Activated CD8-positive, alpha-beta T cell treated with anti-CD3 and anti-CD28 coated beads for 36 hours (primary cell): Measurements from ENCODE around the gene GPR26. TPM values are rescaled to one million over a fixed set of nuclear protein-coding genes. Genes with fewer than 3 reads are reported as not detected.

Experiments used
- ATAC-seq: fragments of 200-7000 bp; cut with Tn5 transposase; one replicate; pipeline ENCODE4 v1.10.0; 2021; ENCODE audit warnings: mild to moderate bottlenecking, moderate library complexity
- CTCF ChIA-PET: fragments of 350-600 bp; sonication (Branson Sonifier 250); formaldehyde crosslinking; loops from one replicate; lab custom pipeline; 2021; ENCODE audit warnings: antibody characterized with exemption; lab: Charles Lee
- POLR2A ChIA-PET: fragments of 350-600 bp; sonication (Branson Sonifier 250); formaldehyde crosslinking; loops from one replicate; lab custom pipeline; 2021; ENCODE audit warnings: antibody characterized with exemption; lab: Charles Lee
- DNase-seq: peaks from one replicate; pipeline ENCODE4 v3.0.0-alpha.2; 2020
- H3K27ac Mint-ChIP-seq: one replicate; pipeline ENCODE4 v1.8.0; 2021; ENCODE audit warnings: mild to moderate bottlenecking, mixed read lengths
- H3K27me3 Mint-ChIP-seq: one replicate; pipeline ENCODE4 v1.8.0; 2021; ENCODE audit warnings: mixed read lengths
- H3K36me3 Mint-ChIP-seq: one replicate; pipeline ENCODE4 v1.8.0; 2021; ENCODE audit warnings: low read depth, mixed read lengths
- H3K4me1 Mint-ChIP-seq: one replicate; pipeline ENCODE4 v1.8.0; 2021; ENCODE audit warnings: low read depth, mixed read lengths
- H3K4me3 Mint-ChIP-seq: one replicate; pipeline ENCODE4 v1.8.0; 2021; ENCODE audit warnings: mild to moderate bottlenecking, moderate library complexity, mixed read lengths
- H3K9me3 Mint-ChIP-seq: one replicate; pipeline ENCODE4 v1.8.0; 2021; ENCODE audit warnings: mixed read lengths
- intact Hi-C: fragments of 100-400 bp; cut with micrococcal nuclease; formaldehyde crosslinking; loops from one replicate; pipeline ENCODE4 v1.10.0; 2022
- total RNA-seq, 2 experiments: library from RNA; stranded (reverse); gene quantifications; one replicate each; pipeline ENCODE4 v1.2.3, GENCODE V29; 2021
- TF ChIP-seq, protein P1 (sequence below): fragments of 200-600 bp; IDR thresholded peaks from one replicate; pipeline ENCODE4 v1.8.0; 2022; ENCODE audit warnings: antibody characterized with exemption, mild to moderate bottlenecking

The GPR26 gene
- total RNA-seq, 2 experiments from 2014 or later: not detected

- ATAC-seq (no peak), DNase-seq (no peak)
- no peak overlapping the region for H3K27ac Mint-ChIP-seq
- TF ChIP-seq, protein P1, sequence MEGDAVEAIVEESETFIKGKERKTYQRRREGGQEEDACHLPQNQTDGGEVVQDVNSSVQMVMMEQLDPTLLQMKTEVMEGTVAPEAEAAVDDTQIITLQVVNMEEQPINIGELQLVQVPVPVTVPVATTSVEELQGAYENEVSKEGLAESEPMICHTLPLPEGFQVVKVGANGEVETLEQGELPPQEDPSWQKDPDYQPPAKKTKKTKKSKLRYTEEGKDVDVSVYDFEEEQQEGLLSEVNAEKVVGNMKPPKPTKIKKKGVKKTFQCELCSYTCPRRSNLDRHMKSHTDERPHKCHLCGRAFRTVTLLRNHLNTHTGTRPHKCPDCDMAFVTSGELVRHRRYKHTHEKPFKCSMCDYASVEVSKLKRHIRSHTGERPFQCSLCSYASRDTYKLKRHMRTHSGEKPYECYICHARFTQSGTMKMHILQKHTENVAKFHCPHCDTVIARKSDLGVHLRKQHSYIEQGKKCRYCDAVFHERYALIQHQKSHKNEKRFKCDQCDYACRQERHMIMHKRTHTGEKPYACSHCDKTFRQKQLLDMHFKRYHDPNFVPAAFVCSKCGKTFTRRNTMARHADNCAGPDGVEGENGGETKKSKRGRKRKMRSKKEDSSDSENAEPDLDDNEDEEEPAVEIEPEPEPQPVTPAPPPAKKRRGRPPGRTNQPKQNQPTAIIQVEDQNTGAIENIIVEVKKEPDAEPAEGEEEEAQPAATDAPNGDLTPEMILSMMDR: no peak
- no peaks in the 10 kb centered on the region for H3K36me3 Mint-ChIP-seq
- no peaks in the 10 kb centered on the region for H3K4me1 Mint-ChIP-seq
- POLR2A ChIA-PET: no interaction called here
- intact Hi-C loops: no loop called here
- H3K9me3 Mint-ChIP-seq: no peaks in the 10 kb centered on the region
- peaks cover 15% of the 10 kb centered on the region for H3K27me3 Mint-ChIP-seq
- no peak overlapping the region for H3K4me3 Mint-ChIP-seq
- CTCF ChIA-PET: no interaction called here
These were observed 27.0 kb upstream of the GPR26 start for GRCh38 chr10:123639131-123639530.

- DNase-seq (no peak), ATAC-seq (no peak)
- Mint-ChIP-seq H3K4me1 (no peaks in the 10 kb centered on the region), H3K27ac (no peak overlapping the region), H3K27me3 (peaks cover 16% of the 10 kb centered on the region), H3K36me3 (no peaks in the 10 kb centered on the region), H3K9me3 (no peaks in the 10 kb centered on the region), H3K4me3 (no peak overlapping the region)
- ChIA-PET CTCF (no interaction called here), POLR2A (no interaction called here)
- TF ChIP-seq, protein P1: no peak
- intact Hi-C loops: no loop called here
These were observed 26.1 kb upstream of the GPR26 start for GRCh38 chr10:123640016-123640535.

DNA sequence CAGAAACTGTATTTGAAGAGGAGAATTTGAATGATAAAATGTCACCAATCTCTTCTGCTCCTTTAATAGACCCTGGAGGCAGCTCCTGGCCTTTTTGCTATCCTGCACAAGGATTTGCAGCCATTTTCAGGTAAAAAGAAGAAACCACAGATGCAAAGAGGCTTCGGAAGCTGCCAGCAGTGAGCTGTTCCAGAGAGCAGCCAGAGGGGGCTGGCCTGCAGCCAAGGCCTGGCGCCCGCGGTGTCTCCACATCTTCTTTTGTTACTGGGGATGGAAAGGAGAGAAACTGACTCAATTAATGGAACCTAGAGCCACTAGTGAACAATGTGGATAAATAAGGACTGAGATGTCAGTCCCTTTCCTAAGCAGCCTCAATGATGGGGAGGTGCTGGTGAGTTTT is 23.9 kb upstream of the GPR26 start:
- Mint-ChIP-seq H3K27me3 (peaks cover 19% of the 10 kb centered on the region), H3K4me3 (no peak overlapping the region), H3K9me3 (no peaks in the 10 kb centered on the region), H3K36me3 (no peaks in the 10 kb centered on the region), H3K4me1 (no peaks in the 10 kb centered on the region), H3K27ac (no peak overlapping the region)
- DNase-seq (no peak), ATAC-seq (no peak)
- POLR2A ChIA-PET: no interaction called here
- intact Hi-C loops: no loop called here
- CTCF ChIA-PET: no interaction called here
- TF ChIP-seq, protein P1: no peak

GRCh38 chr10:123642697-123643096 is 23.5 kb upstream of the GPR26 start:
- Mint-ChIP-seq H3K27ac (no peak overlapping the region), H3K27me3 (peaks cover 19% of the 10 kb centered on the region), H3K9me3 (no peaks in the 10 kb centered on the region), H3K4me1 (no peaks in the 10 kb centered on the region), H3K36me3 (no peaks in the 10 kb centered on the region), H3K4me3 (no peak overlapping the region)
- intact Hi-C loops: no loop called here
- no peak for DNase-seq
- CTCF ChIA-PET: no interaction called here
- ATAC-seq: no peak
- POLR2A ChIA-PET: no interaction called here
- TF ChIP-seq, protein P1: no peak

GRCh38 chr10:123643315-123643714 is 22.8 kb upstream of the GPR26 start:
- intact Hi-C loops: no loop called here
- DNase-seq (no peak), ATAC-seq (no peak)
- Mint-ChIP-seq H3K36me3 (no peaks in the 10 kb centered on the region), H3K4me1 (no peaks in the 10 kb centered on the region), H3K4me3 (no peak overlapping the region), H3K27ac (no peak overlapping the region), H3K9me3 (no peaks in the 10 kb centered on the region), H3K27me3 (peaks cover 19% of the 10 kb centered on the region)
- TF ChIP-seq, protein P1: no peak
- POLR2A ChIA-PET: no interaction called here
- CTCF ChIA-PET: no interaction called here
